H1 (cell line): ENCODE measurements around the gene DNAJC16. TPM values are rescaled to one million over a fixed set of nuclear protein-coding genes. Genes with fewer than 3 reads are reported as not detected.

ENCODE experiments used
- CTCF ChIA-PET: fragments of 300-600 bp; sonication (Branson Sonifier 250); formaldehyde crosslinking; loops from one replicate; lab custom pipeline; 2021; ENCODE audit not compliant: partially characterized antibody; lab: Charles Lee
- POLR2A ChIA-PET: fragments of 300-600 bp; sonication (Branson Sonifier 250); formaldehyde crosslinking; loops from one replicate; lab custom pipeline; 2021; ENCODE audit warnings: inconsistent platforms; ENCODE audit not compliant: partially characterized antibody; lab: Charles Lee
- DNase-seq, 2 experiments: peaks; one replicate each; pipeline versions ENCODE4 v3.0.0 to v3.0.0-alpha.2; 2010 to 2022; ENCODE audit warnings: low spot score in 2 of 2, low read depth in 1 of 2, mixed read lengths in 1 of 2
- FAIRE-seq: peaks from 2 replicates; lab custom pipeline; 2011; peaks lifted over from hg19 to GRCh38; lab: Jason Lieb, UNC
- H2AFZ ChIP-seq: 2 replicates; pipeline ENCODE4 v1.8.1; 2012; ENCODE audit warnings: low read length, inconsistent platforms
- H2AK5ac ChIP-seq: 2 replicates; pipeline ENCODE4 v1.6.1; 2013; ENCODE audit warnings: low read depth, low read length
- H2BK120ac ChIP-seq: replicated peaks from 2 replicates; pipeline ENCODE3; 2013; ENCODE audit warnings: low read depth, low read length, inconsistent platforms
- H2BK12ac ChIP-seq: 2 replicates; pipeline ENCODE4 v1.6.1; 2013; ENCODE audit warnings: low read depth, low read length
- H2BK15ac ChIP-seq: 2 replicates; pipeline ENCODE4 v1.6.1; 2013; ENCODE audit warnings: low read length
- H2BK20ac ChIP-seq: 2 replicates; pipeline ENCODE4 v1.6.1; 2013; ENCODE audit warnings: low read length
- H2BK5ac ChIP-seq: 2 replicates; pipeline ENCODE4 v1.6.1; 2013; ENCODE audit warnings: low read depth, low read length
- H3K14ac ChIP-seq: 2 replicates; pipeline ENCODE4 v1.6.1; 2013; ENCODE audit warnings: inconsistent platforms; ENCODE audit not compliant: insufficient read length
- H3K18ac ChIP-seq: 2 replicates; pipeline ENCODE4 v1.6.1; 2013; ENCODE audit warnings: low read length; ENCODE audit errors: extremely low read depth
- H3K23ac ChIP-seq: 2 replicates; pipeline ENCODE4 v1.6.1; 2013; ENCODE audit warnings: inconsistent platforms; ENCODE audit not compliant: insufficient read length
- H3K23me2 ChIP-seq: 2 replicates; pipeline ENCODE4 v1.6.1; 2013; ENCODE audit warnings: low read depth, low read length
- H3K27ac ChIP-seq: 2 replicates; pipeline ENCODE4 v1.6.1; 2011; ENCODE audit warnings: low read depth, low read length, inconsistent platforms
- H3K27me3 ChIP-seq, 4 experiments: replicated peaks in 1 of 4; 1 replicate in 1 of 4; 2 replicates in 3 of 4; pipeline versions ENCODE4 v1.6.1 to v1.8.1; 2011 to 2013; ENCODE audit warnings: low read length in 3 of 4, mild to moderate bottlenecking in 3 of 4, inconsistent platforms in 2 of 4, mixed read lengths in 2 of 4, moderate library complexity in 1 of 4; ENCODE audit not compliant: control insufficient read depth in 3 of 4, insufficient read depth in 3 of 4; ENCODE audit errors: extremely low read depth in 1 of 4
- H3K36me3 ChIP-seq, 4 experiments: 2 replicates each; pipeline versions ENCODE4 v1.6.1 to v1.8.1; 2011 to 2013; ENCODE audit warnings: mild to moderate bottlenecking in 4 of 4, low read length in 3 of 4, moderate library complexity in 2 of 4, control low read depth in 1 of 4, inconsistent platforms in 1 of 4; ENCODE audit not compliant: insufficient read depth in 4 of 4, control insufficient read depth in 2 of 4
- H3K4ac ChIP-seq: replicated peaks from 2 replicates; pipeline ENCODE3; 2013; ENCODE audit warnings: low read length, low read depth, mixed read lengths, inconsistent platforms; ENCODE audit not compliant: insufficient read length
- H3K4me1 ChIP-seq, 4 experiments: replicated peaks in 1 of 4; 1 replicate in 1 of 4; 2 replicates in 3 of 4; pipeline versions ENCODE4 v1.6.1 to v1.8.1; 2011 to 2013; ENCODE audit warnings: low read length in 3 of 4, inconsistent platforms in 2 of 4, mixed read lengths in 1 of 4; ENCODE audit not compliant: insufficient read depth in 4 of 4, control insufficient read depth in 3 of 4
- H3K4me2 ChIP-seq, 2 experiments: 2 replicates each; pipeline versions ENCODE4 v1.6.1 to v1.8.1; 2011 to 2013; ENCODE audit warnings: low read depth in 2 of 2, low read length in 2 of 2, control low read depth in 1 of 2, inconsistent platforms in 1 of 2, mild to moderate bottlenecking in 1 of 2; ENCODE audit not compliant: insufficient read depth in 1 of 2
- H3K4me3 ChIP-seq, 4 experiments: fragments of 200-600, 300-600 bp in 1 of 4; sonication (generic), shearing (Covaris generic), sonication (Bioruptor Twin) in 1 of 4; 2 replicates each; pipeline versions ENCODE4 v1.5.1 to v1.8.1; 2011 to 2016; ENCODE audit warnings: low read length in 4 of 4, low read depth in 3 of 4, control low read depth in 2 of 4, inconsistent platforms in 2 of 4, mild to moderate bottlenecking in 2 of 4, mixed read lengths in 1 of 4, moderate library complexity in 1 of 4; ENCODE audit not compliant: insufficient read depth in 2 of 4; ENCODE audit errors: extremely low read depth in 1 of 4
- H3K56ac ChIP-seq: replicated peaks from 2 replicates; pipeline ENCODE3; 2013; ENCODE audit warnings: low read depth, mild to moderate bottlenecking, mixed read lengths, low read length, inconsistent platforms; ENCODE audit not compliant: insufficient read length
- H3K79me1 ChIP-seq: 2 replicates; pipeline ENCODE4 v1.6.1; 2013; ENCODE audit warnings: low read depth, low read length, control low read depth
- H3K79me2 ChIP-seq, 2 experiments: 2 replicates each; pipeline versions ENCODE4 v1.6.1 to v1.8.1; 2012 to 2013; ENCODE audit warnings: low read length in 2 of 2, mild to moderate bottlenecking in 2 of 2, inconsistent platforms in 1 of 2; ENCODE audit not compliant: insufficient read depth in 2 of 2, control insufficient read depth in 1 of 2
- H3K9ac ChIP-seq, 4 experiments: replicated peaks in 1 of 4; 1 replicate in 1 of 4; 2 replicates in 3 of 4; pipeline versions ENCODE4 v1.6.1 to v1.8.1; 2011 to 2013; ENCODE audit warnings: low read depth in 3 of 4, low read length in 3 of 4, control low read depth in 2 of 4, mild to moderate bottlenecking in 2 of 4, moderate library complexity in 2 of 4, inconsistent platforms in 1 of 4; ENCODE audit errors: extremely low read depth in 1 of 4
- H3K9me3 ChIP-seq, 2 experiments: 2 replicates each; pipeline versions ENCODE4 v1.6.1 to v1.8.1; 2012 to 2013; ENCODE audit warnings: mild to moderate bottlenecking in 2 of 2, moderate library complexity in 2 of 2, control low read depth in 1 of 2, inconsistent platforms in 1 of 2, low read depth in 1 of 2, low read length in 1 of 2, mixed read lengths in 1 of 2; ENCODE audit not compliant: insufficient read depth in 2 of 2
- H4K20me1 ChIP-seq, 2 experiments: replicated peaks in 1 of 2; 2 replicates each; pipeline versions ENCODE3 to v1.8.1; 2011 to 2013; ENCODE audit warnings: inconsistent platforms in 2 of 2, low read length in 2 of 2, mild to moderate bottlenecking in 1 of 2; ENCODE audit not compliant: insufficient read depth in 2 of 2, control insufficient read depth in 1 of 2
- H4K5ac ChIP-seq: 2 replicates; pipeline ENCODE4 v1.6.1; 2013; ENCODE audit warnings: low read length, low read depth, mixed read lengths, inconsistent platforms; ENCODE audit not compliant: insufficient read length
- H4K8ac ChIP-seq: 2 replicates; pipeline ENCODE4 v1.8.0; 2013; ENCODE audit warnings: mild to moderate bottlenecking, moderate library complexity, low read length, inconsistent platforms; ENCODE audit not compliant: insufficient read depth; ENCODE audit errors: extremely low read depth
- H4K91ac ChIP-seq: replicated peaks from 2 replicates; pipeline ENCODE3; 2013; ENCODE audit warnings: low read length, mixed read lengths, inconsistent platforms; ENCODE audit not compliant: insufficient read length
- WGBS, 2 experiments: shearing (Covaris generic) in 1 of 2; methylation state at CpG; one replicate each; pipeline versions ENCODE4 v1.1.6 to v1.1.7; 2013 to 2015; ENCODE audit warnings: low lambda C conversion rate in 2 of 2, mixed read lengths in 2 of 2, inconsistent platforms in 1 of 2, low coverage in 1 of 2, missing lambda C conversion rate in 1 of 2; ENCODE audit not compliant: insufficient replicate concordance in 2 of 2, insufficient coverage in 1 of 2, insufficient read length in 1 of 2; ENCODE audit errors: extremely low coverage in 1 of 2, missing lambda C conversion rate in 1 of 2; 5-methylcytosine and 5-hydroxymethylcytosine counted together
- polyA plus RNA-seq, 7 experiments: library from polyadenylated mRNA; depleted of rRNA in 3 of 7; stranded (reverse) in 5 of 7; unstranded in 2 of 7; fragments of >200 nt in 5 of 7; fragments of 200-250 nt in 2 of 7; gene quantifications; 1 replicate in 5 of 7; 2 replicates in 1 of 7; 4 replicates in 1 of 7; pipeline versions ENCODE4 v1.2.1 to v1.2.3, GENCODE V29; 2011 to 2013; ENCODE audit warnings: missing spikeins in 2 of 7, mixed read lengths in 2 of 7
- total RNA-seq: library from RNA; stranded (reverse); fragmentation: NEBNext Ultra II Directional; extraction: Animal tissue kit (Norgen Biotek cat#: 25700); gene quantifications from 2 replicates; pipeline ENCODE4 v1.2.1, GENCODE V29; 2021

Gene DNAJC16
- total and polyA plus RNA-seq, 2 of the 8 experiments (the other 6 are each of a cell fraction or from before 2014, with no cell fraction given): 7.9 to 23.3 TPM

- FAIRE-seq: no peak
Measured at GRCh38 chr1:15501208-15502032, 25.2 kb upstream of the DNAJC16 start.

More at GRCh38 chr1:15501208-15502032, 25.2 kb upstream of the DNAJC16 start:
- H2BK120ac ChIP-seq: no peak overlapping the region
- no peaks in the 10 kb centered on the region for H3K23me2 ChIP-seq
- DNase-seq: peak; percentile 27 to 90
- peaks cover 0 to 1% (median under 1%) of the 10 kb centered on the region in 4 experiments; a peak in 4 of 7 replicates for H3K4me1 ChIP-seq
- H3K4me2 ChIP-seq: no peak overlapping the region
- no peak overlapping the region for H3K23ac ChIP-seq
- H3K36me3 ChIP-seq: peaks cover 0 to 8% (median 2%) of the 10 kb centered on the region in 4 experiments; a peak in 3 of 8 replicates
- no peak overlapping the region for H3K4me3 ChIP-seq
- no peak overlapping the region for H2BK15ac ChIP-seq
- CTCF ChIA-PET: interaction anchor here (0.6 to 2.1 kb wide), 11 partner anchors 10 to 1342 kb away, joined by 3 to 5 read pairs (median 3); partner anchors contain the start of gene DNAJC16
- no peak overlapping the region for H3K56ac ChIP-seq
- H3K27me3 ChIP-seq: no peaks in the 10 kb centered on the region
- no peak overlapping the region for H2AK5ac ChIP-seq
- H3K79me2 ChIP-seq: 0 out of 4 replicates have a peak, but pooled peaks cover 0 to under 1% of the 10 kb centered on the region in 2 experiments
- H3K14ac ChIP-seq: no peak overlapping the region
- no peak overlapping the region; a peak in 1 of 7 replicates for H3K9ac ChIP-seq
- H3K4ac ChIP-seq: no peak overlapping the region
- WGBS, 2 experiments: 58% methylated on average over 17 of the region's 17 CpGs; no CpG with 5 or more reads in 1 of the 2 experiments
- H3K18ac ChIP-seq: no peak overlapping the region
- H2BK12ac ChIP-seq: no peak overlapping the region
- no peaks in the 10 kb centered on the region for H3K79me1 ChIP-seq
- POLR2A ChIA-PET: no interaction called here
- no peak overlapping the region for H4K5ac ChIP-seq
- no peak overlapping the region for H2BK20ac ChIP-seq
- 0 out of 2 replicates have a peak overlapping the region, but pooled peaks have one; percentile 19 for H2BK5ac ChIP-seq
- no peaks in the 10 kb centered on the region for H4K20me1 ChIP-seq
- H3K27ac ChIP-seq: no peak overlapping the region
- no peak overlapping the region for H4K8ac ChIP-seq
- H3K9me3 ChIP-seq: no peaks in the 10 kb centered on the region
- no peak overlapping the region for H4K91ac ChIP-seq
- H2AFZ ChIP-seq: no peak overlapping the region
